ENCODE data around the gene NAALADL2.

- TF ChIP-seq, protein P1, sequence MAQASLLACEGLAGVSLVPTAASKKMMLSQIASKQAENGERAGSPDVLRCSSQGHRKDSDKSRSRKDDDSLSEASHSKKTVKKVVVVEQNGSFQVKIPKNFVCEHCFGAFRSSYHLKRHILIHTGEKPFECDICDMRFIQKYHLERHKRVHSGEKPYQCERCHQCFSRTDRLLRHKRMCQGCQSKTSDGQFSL (CRISPR knock-in tag; IDR thresholded peaks at IDR 0.05), result no peak
- TF ChIP-seq, protein P1 (tag; IDR thresholded peaks at IDR 0.05), result no peak
- no peak for TF ChIP-seq TAL1 (IDR thresholded peaks at IDR 0.05)
Observed at GRCh38 chr3:175417426-175417825, 558.3 kb downstream of the NAALADL2 start.
